T-helper 22 cell (primary cell): Measurements from ENCODE around the gene ACAP3.

Experiments
- DNase-seq: peaks from one replicate; pipeline ENCODE4 v3.0.0-alpha.2; 2020; ENCODE audit warnings: low read depth

ACAP3 gene

GRCh38 chr1:1345384-1345783 lies 37.7 kb upstream of the ACAP3 start:
- DNase-seq: no peak

- DNase-seq: no peak
Observed at GRCh38 chr1:1344655-1345361, 37.1 kb upstream of the ACAP3 start.

- no peak for DNase-seq
Observed at GRCh38 chr1:1343811-1344421, 36.2 kb upstream of the ACAP3 start.

GRCh38 chr1:1342584-1343115 lies 34.9 kb upstream of the ACAP3 start:
- DNase-seq: no peak

GRCh38 chr1:1342061-1342562 lies 34.4 kb upstream of the ACAP3 start:
- no peak for DNase-seq

- no peak for DNase-seq
Observed at GRCh38 chr1:1341549-1342021, 33.9 kb upstream of the ACAP3 start.

- DNase-seq: no peak
Observed at GRCh38 chr1:1340791-1341548, 33.2 kb upstream of the ACAP3 start.

- DNase-seq: no peak
Observed at GRCh38 chr1:1340185-1340584, 32.5 kb upstream of the ACAP3 start.

GRCh38 chr1:1338278-1338677 lies 30.5 kb upstream of the ACAP3 start:
- no peak for DNase-seq

- no peak for DNase-seq
Observed at GRCh38 chr1:1337793-1338147, 30.0 kb upstream of the ACAP3 start.

- DNase-seq: no peak
Observed at GRCh38 chr1:1336931-1337792, 29.4 kb upstream of the ACAP3 start.

- DNase-seq: no peak
Observed at GRCh38 chr1:1336446-1336845, 28.7 kb upstream of the ACAP3 start.

GRCh38 chr1:1335792-1336248 lies 28.1 kb upstream of the ACAP3 start:
- DNase-seq: no peak

GRCh38 chr1:1335283-1335682 lies 27.6 kb upstream of the ACAP3 start:
- no peak for DNase-seq

- no peak for DNase-seq
Observed at GRCh38 chr1:1334835-1335234, 27.1 kb upstream of the ACAP3 start.

GRCh38 chr1:1333551-1334241 lies 26.0 kb upstream of the ACAP3 start:
- DNase-seq: no peak

GRCh38 chr1:1332774-1333480 lies 25.2 kb upstream of the ACAP3 start:
- no peak for DNase-seq

GRCh38 chr1:1332031-1332755 lies 24.5 kb upstream of the ACAP3 start:
- no peak for DNase-seq

GRCh38 chr1:1331068-1331965 lies 23.6 kb upstream of the ACAP3 start, which contains the start of gene TAS1R3:
TAS1R3 (plus strand) TSS chr1:1331280; CDS start chr1:1331346, 66 bp downstream.
- DNase-seq: no peak
